Measurements from ENCODE around the gene ZNF260.
A peak's percentile ranks its signal among the peaks of the same experiment; 100 is the strongest.

The ZNF260 gene

GRCh38 chr19:36528194-36528920 is at the start of gene ZNF260:
ZNF260 (minus strand) TSS chr19:36528271; CDS start chr19:36515238, 13,033 bp downstream.
- peak within 1 kb of the TSS; percentile 90 for H3K27ac ChIP-seq
- no peak for TF ChIP-seq CTCF (conservative IDR thresholded peaks at IDR 0.05)

GRCh38 chr19:36577271-36577996 is 49.4 kb upstream of the ZNF260 start:
- no peak overlapping the region for H3K27ac ChIP-seq
- TF ChIP-seq CTCF (conservative IDR thresholded peaks at IDR 0.05): no peak

- no peak for TF ChIP-seq CTCF (conservative IDR thresholded peaks at IDR 0.05)
- H3K27ac ChIP-seq: peak overlapping the region; percentile 92
These were observed 46.7 kb upstream of the ZNF260 start for GRCh38 chr19:36574741-36575140.

DNA sequence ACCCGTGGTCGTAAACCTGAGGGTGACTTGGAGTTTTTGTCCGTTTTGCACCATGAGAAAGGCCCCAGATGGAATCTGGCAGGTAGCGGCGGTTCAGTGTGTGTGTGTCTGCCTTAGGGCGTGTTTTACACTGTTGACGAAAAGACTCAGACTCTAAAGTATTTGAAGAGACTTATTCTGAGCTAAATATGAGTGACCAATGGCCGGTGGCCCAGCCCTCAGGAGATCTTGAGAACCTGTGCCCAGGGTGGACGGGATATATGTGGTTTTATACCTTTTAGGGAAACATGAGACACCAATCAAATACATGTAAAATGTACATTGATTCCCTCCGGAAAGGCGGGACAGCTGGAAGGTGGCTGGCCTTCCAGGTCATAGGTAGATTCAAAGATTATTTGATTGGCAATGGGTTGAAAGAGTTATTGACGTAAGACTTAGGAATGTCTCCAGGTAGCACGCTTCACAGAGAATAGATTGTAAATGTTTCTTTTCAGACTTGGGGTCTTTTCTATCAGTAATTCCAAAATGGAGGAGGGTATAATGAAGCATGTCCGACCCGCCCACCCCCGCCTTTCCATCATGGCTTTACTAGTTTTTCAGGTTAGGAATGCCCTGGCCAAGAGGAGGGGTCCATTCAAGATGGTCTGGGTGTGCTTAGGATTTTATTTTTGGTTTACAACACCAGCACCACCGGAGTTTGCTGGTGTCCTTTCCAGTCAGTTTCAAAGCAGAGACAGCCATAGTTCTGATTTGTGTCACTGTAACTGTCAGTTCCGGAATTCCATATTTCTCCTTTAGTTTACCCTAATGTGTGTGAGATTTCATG is 46.0 kb upstream of the ZNF260 start:
- peak overlapping the region; percentile 92 for H3K27ac ChIP-seq
- TF ChIP-seq CTCF (conservative IDR thresholded peaks at IDR 0.05): no peak

DNA sequence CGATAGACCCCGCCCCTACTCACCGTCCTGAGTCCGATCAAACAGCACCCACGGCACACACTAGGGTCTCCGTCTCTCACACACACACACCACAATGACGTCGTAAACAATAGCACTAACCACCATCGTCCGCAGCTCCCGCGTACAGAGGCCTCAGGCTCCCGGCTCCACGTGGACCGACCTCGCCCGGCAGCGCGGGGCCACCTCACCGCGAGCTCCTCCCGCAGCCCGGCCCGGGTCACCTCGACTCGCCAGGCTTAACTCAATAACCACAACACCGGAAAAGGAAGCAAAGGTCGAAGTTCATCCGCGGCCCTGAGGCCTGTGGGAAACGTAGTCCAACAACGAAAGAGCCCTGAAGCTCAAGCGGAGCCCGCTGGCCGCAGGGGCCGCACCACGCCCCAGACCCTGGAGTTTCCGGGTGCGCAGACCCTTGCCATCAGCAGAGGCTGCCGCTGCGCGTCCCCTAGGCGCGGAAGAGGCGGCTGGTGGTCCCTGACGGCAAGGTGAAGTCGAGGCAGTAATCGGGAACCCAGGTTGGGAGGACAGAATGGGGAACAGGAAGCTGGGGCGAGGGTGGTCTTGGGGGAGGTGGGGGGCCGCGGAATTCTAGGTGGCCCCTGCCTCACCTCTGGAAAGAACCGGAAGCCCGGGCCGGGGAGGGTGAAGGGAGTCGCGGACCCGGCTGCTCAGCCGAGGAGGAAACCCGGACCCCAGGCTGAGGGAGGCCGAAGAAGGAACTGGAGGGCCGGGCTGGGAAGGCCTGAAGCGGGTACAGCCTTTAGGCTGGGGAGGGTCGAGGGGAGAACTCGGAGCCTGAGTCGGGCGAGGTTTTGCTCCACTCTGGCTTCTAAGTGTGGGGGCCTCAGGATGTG is 45.2 kb upstream of the ZNF260 start, which contains the start of gene ZNF529:
Gene ZNF529, minus strand, starts transcription at position 273 of the 875 bp plus-strand sequence. CDS start 946 bp downstream, outside the sequence.
- peak within 1 kb of the TSS; percentile 92 for H3K27ac ChIP-seq
- no peak for TF ChIP-seq CTCF (conservative IDR thresholded peaks at IDR 0.05)

- peak overlapping the region; percentile 92 for H3K27ac ChIP-seq
- no peak for TF ChIP-seq CTCF (conservative IDR thresholded peaks at IDR 0.05)
These were observed 44.5 kb upstream of the ZNF260 start for GRCh38 chr19:36572593-36573019.
